Stimulated activated CD8-positive, alpha-beta memory T cell treated with anti-CD3 and anti-CD28 coated beads, Interleukin-2, amount 100 ng/mL, for 48 hours (primary cell): ENCODE results near the gene HM13.
A peak's percentile ranks its signal among the peaks of the same experiment; 100 is the strongest.
"Not testable (repeated sequence)": the region's sequence is repeated elsewhere in the genome, so short reads cannot be mapped to it uniquely, and the experiment has no call there.

ENCODE experiments used
- DNase-seq, 2 donors: peaks; one replicate each; pipeline ENCODE4 v3.0.0-alpha.2; 2020; ENCODE audit warnings: low read depth in 2 of 2

The HM13 gene

DNA sequence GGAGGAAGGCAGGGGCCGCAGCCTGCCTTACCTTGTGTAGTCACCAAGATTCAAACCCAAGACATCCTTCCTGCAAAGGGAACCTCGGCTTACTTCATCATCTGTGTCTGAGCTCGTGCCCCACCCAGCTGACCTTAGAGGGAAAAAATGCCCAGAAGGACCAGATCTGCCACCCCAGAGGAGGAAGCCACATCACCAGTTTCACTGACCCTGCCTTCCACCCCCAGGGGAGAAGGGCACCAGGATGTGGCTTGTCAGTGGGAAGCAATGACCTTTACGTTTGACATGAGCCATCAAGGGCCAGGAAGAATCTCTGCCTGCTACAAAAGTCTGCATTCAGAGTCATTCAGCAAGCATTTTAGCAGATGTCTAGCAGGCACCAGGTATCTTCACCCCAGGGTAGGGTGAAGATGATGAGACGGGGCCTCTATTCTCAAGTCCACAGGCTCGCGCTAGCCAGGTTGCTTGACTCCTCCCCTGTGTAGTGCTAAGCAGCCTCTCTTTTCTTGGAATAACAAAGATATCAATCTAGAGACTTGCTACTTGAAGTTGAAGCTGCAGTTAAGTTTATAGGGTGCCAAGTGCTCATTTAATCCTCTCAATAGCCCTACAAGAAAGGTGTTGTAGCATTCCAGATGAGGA lies 28.1 kb downstream of the HM13 start:
- DNase-seq: peak in 1 of 2 donors; percentile 25

DNA sequence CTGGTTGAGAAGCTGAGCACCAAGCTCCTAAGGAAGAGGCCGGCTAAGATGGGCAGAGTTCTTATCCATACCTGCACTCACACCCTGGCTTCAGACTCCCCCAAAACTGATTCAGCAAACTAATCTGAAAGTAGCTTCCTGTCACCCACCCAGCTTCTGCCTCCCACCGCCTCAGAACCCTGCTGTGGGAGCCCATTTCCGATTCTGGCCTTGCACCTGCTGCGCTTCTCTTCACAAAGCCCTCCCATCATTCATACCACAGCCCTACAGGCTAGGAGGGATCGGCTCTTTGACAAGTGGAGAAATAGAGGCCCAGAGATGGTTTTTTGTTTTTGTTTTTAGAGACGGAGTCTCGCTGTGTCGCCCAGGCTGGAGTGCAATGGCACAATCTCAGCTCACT lies 28.7 kb downstream of the HM13 start:
- DNase-seq: no peak

DNA sequence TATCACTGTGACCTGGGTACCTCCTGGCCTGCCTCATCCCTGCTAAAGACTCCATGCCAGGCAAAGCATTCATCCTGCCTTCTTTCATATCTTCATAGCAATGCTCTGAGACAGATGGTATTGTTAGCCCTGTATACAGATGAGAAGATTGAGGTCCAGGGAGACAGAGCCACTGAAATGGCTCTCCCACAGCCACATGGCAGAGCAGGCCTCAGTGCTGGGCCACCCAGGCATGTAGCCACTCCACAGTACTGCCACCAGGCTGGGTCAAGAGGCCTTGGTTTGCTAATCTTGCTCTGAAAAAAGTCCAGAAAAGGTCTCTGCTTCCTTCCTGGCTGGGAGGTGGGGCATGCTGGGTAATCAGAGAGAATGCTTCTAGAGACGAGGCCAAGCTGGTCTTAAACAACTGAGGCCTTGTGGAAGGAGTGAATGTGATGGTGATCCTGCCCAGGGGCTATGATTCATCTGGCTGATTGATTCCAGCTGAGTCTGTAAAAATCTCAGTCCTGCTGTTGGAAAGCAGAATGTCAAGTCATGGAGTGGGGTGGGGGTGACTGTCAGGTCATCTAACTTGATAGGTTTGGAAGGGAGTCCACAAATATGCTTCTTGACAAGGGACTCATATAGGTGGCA lies 29.8 kb downstream of the HM13 start:
- DNase-seq: no peak

DNA sequence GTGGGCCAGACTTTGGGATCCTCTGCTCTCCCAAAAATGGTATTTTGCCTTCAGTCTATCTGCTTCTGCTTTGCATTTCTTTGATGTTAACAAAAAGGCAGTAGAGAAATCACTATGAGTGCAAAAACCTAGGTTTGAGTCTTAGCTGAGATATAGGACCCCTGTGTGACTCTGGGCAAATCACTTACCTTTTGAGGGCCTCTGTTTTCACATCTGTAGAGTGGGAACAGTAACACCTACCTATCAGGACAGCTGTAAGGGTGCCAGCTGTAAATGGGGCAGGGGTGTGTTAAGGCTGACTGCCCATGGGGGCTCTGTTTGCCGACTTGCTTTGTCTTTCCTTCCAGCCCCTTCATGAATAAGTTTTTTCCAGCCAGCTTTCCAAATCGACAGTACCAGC lies 30.4 kb downstream of the HM13 start:
- no peak for DNase-seq

DNA sequence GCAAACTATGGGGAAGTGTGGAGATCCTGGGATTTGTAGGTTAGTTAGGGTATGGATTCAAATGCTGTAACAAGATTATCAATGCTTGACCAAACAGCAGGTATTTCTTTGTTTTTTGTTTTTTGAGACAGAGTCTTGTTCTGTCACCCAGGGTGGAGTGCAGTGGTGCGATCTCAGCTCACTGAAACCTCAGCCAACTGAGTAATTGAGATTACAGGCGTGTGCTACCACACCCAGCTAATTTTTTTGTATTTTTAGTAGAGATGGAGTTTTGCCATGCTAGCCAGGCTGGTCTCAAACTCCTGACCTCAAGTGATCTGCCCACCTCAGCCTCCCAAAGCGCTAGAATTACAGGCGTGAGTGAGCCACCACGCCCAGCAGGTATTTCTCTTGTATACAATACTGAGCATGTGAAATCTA lies 31.4 kb downstream of the HM13 start:
- DNase-seq: not testable (repeated sequence)

DNA sequence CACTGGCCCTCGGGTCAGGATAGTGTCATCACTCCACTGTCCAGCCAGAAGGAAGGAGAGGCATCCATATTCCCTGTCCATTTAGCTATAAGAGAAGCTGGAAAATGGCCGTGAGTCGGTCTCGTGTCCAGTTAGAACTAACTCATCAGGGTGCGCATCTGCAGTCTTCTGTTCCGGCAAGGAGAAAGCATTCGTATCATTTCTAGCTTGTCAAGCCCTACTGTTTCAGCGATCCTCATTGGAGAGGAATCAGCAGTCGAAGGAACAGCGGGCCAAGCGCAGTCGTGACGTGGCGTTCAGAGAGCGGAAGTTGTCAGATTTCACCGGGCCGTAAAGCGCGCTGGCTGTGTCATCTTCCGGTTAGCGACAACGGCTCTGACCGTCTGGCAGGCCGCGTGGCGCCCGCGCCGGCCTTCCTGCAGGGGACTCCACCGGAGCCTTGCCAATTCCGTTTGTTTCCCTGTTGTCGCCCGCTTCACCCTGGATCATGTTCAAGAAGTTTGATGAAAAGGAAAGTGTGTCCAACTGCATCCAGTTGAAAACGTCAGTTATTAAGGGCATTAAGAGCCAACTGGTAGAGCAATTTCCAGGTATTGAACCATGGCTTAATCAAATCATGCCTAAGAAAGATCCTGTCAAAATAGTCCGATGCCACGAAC lies 32.9 kb downstream of the HM13 start:
- peak; percentile 63 to 65 for DNase-seq

DNA sequence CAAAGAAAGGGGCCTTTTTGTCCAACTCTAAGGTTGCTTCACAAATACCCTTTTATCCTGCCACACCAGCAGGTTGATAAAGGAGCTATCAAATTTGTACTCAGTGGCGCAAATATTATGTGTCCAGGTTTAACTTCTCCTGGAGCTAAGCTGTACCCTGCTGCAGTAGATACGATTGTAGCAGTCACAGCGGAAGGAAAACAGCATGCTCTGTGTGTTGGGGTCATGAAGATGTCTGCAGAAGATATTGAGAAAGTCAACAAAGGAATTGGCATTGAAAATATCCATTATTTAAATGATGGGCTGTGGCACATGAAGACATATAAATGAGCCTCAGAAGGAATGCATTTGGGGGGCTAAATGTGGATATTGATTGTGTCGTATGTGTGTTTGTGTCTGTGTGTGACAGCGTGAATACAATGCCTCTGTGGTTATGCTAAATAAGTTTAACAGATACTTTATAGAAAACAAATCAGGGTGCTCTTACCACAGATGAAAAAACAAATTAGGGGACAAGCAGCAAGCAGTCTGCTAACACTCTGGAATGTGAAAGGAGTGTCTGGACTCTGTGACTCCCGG lies 33.6 kb downstream of the HM13 start:
- no peak for DNase-seq

DNA sequence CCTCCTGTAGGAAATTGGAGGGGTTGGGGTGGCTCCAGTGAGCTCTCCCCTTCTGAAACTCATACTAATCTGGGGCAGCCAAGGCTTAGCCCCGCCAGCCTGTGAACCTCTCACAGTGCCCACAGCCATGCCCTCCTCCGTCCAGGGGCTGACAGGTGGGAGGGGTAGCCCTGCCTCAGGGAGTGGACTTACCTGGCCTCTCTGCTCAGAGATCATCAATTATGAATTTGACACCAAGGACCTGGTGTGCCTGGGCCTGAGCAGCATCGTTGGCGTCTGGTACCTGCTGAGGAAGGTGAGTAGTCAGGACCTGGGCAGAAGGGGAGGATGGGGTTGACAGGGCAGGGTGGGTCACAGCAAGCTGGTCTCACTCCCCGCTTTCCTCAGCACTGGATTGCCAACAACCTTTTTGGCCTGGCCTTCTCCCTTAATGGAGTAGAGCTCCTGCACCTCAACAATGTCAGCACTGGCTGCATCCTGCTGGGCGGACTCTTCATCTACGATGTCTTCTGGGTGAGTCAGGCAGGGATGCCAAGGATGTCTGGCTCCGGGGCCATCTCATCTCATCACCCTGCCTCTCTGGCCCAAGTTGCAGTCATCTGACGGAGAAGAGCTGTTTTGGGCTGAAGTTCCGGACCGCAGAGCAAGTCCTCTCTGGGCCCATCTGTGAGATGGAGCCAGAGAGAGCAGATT lies 34.7 kb downstream of the HM13 start:
- DNase-seq: no peak

DNA sequence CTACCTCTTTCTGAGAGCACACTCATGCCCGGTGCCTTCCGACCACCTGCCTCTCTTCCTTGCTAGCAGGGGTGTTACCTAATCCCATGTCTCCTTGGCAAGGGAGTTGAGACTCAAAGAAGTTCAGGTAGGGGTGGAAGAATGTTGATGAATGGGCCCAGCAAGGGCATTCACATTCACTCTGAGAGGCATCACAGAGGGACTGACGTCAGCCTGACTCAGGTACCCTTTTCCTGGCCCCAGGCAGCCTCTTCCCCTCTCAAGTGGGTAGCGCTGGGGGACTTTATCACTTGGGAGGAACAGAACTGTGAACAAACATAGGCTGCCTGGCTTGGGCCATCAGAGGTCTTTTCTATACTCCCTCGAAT lies 35.3 kb downstream of the HM13 start:
- no peak for DNase-seq

DNA sequence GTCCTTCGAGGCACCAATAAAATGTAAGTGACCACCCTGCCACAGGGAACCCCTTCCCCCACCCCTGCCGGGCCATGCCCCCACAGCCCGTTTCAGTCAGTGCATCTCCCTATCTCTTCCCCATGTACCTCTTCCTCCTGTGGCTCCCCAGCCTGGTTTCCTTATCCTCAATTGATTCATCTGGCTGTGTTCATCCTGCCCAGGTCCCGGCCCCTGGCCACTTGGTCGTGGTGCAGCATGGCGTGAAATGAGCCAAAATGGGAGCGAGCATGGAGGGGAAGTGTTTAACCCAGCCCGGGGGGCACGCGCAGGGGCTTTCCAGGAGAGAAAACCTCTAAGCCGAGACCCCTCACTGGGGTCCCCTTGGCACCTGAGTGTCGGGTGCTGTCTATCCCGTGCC lies 35.9 kb downstream of the HM13 start:
- no peak for DNase-seq

DNA sequence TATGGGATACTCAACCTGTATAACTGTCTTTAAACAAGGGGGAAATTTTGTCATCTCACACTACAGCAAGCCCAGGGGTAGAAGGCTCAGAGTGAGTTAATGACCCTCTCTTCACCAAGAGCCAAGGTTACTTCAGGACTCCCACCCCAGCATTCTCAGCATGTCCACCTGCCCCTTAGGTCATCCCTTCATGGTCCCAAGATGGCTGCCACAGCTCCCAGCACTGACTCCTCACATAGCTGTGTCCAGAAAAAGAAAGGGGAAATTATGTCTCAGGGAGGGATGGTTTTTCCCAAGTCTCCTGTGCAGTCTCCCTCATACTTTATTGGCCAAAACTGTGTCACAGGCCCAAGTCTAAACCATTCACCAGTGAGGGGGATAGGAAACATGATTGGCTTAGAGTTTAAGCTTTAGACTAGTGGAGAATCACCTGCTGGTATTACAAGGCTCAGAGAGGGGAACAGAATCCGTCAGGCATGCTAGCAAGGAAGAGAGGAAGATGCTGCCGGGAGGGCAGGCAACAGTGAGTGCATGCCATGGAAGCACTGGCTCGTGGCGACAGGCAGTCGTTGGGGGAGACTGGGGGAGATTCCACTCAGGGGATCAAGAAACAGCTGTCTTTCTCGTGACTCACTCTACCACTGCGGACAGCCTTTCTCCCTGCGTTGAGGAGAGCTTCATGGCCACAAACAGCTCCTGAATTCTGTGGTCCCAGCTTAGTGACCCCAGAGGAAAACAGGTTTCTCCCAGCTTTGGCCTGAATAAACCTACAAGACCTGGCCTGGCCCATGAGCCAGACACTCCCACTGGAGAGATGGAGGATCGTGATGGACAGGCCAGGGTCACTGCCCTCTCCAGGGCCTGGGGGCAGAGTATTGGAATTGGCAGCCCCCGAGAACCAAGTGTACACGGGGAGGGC lies 37.2 kb downstream of the HM13 start:
- DNase-seq: no peak

DNA sequence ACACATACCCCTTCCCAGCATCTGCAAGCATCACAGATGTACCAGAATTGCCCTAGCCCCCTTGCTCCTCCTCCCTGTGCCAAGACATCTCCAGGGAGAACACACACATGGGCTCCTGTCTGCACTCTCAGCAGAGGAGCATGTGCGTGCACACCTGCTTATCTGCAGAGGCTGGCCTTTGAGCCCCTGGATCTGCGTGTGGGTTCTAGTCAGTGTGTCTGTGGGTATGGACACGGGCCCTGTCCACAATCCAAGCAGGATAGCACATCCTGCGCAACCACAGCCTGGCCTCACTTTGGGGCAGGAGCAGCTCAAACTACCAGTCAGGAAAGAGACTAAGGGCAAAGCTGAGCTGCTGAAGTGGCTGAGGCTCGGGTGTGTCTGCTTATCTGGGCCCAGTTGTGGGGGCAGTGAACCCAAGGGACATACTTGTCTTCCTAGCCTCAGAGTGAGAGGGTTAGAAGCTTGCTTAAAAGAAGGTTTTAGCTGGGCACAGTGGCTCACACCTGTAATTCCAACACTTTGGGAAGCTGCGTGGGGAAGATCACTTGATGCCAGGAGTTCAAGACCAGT lies 41.0 kb downstream of the HM13 start:
- no peak for DNase-seq

DNA sequence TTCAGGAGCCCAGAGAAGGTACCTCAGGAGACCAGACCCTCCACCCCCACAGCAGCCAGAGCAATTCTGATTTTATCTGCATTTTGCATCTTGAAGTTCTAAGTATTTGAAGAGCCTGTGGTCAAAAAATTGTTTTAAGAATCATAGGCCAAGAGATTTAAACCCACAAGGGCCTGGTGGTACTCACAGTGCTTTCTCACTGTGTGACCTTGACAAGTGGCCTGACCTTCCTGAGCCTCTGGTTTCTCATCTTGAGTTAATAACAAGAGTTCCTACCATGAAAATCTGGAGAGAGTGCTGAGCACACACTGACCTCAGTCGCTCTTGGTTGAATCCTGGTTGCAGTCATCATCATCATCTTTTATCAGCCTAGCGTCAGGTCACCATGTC lies 45.5 kb downstream of the HM13 start:
- DNase-seq: no peak

DNA sequence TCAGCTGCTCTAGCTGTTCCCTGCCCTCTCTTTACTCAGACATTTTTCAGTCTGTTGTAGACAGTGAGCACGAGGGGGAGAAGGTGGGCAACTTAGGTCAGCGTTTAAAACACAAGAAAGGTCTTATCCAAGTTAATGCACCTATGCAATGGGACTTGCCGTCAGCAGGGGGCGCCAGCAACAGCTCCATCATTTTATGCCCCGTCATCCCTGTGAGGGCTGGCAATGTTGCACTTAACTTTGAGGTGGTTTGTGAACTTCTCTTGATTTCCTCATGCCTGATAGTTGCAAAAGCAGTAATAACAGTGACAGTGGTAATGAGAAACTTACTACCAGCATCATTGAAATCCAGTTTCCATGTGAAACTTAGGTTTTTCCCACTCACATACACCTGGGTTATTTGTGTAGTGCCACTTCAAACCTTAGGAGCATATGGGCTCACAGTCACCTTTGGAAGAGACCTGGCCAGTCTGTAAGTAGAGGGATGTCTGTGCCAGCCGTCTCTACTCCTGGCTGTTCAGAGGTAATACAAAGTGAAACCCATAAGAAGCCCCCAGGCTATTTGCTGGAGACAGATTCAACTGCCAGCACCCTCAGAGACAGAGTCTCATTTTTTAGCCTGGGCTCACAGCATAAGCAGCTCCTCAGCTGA lies 46.0 kb downstream of the HM13 start:
- DNase-seq: peak; percentile 58 to 62

DNA sequence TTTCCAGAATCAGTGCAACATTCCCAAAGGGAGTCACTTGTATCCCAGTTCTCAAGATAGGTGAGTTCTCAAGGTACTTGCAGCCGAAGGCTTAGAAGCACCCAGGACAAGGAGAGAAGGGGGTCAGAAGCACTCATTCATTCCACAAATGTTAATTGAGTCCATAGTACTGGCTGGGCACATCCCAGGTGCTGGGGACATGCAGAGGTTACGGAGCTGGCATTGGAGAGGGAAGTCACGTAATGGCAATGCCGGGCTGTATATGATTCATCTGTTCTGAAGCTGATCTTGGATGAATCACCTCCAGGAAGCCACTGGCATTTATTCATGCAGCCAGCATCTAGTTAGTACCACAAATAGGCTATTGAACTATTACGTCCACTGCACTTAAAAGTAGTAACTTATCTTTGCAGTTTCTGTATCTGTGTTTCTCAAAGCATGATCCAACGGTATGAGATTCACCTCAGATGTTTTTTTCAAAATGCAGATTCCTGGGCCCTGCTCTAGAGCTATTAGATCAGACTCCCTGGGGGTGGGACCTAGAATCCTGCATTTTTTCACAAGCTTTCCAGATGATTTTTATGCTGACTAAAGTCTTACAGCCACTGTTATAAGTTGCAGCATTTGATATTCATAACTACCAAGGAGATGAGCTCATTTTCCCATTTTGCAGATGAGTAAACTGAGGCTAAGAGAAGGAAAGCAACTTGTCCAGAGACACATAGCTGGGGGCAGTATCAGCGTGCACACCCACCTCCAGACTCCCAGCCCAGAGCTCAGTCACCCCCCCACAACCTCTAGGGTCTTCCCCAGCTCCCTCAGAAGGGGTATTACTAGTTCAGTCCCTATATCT lies 46.7 kb downstream of the HM13 start:
- DNase-seq: no peak

DNA sequence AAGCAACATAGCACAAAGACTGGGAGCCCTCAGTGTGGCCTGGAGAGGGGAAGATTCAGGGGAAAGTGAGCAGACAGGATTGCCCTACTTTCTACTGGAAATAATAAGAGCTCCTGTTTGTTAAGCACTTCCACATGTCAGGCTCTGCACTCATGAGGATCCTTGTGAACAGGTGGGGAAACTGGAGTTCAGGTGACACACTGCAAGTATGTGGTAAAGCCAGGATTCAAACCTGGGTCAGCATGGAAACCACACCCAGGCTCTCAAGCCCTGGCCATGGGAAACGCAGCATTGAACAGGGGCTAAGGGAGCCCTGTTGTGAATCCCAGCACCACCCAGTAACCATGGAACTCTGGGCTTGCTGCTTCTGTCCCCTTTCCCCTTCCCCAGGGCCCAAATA lies 48.0 kb downstream of the HM13 start:
- no peak for DNase-seq

DNA sequence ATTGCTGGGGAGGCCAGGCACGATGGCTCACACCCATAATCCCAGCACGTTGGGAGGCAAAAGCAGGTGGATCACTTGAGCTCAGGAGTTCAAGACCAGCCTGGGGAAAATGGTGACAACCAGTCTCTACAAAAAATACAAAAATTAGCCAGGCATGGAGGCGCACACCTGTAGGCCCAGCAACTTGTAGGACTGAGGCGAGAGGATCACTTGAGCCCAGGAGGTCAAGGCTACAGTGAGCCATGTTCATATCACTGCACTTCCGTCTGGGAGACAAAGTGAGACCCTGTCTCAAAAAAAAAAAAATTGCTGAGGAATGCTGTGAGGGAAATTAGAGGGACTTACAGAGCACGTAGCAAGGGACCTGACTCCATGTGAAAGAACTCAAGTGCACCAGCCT lies 50.0 kb downstream of the HM13 start:
- DNase-seq: no peak

DNA sequence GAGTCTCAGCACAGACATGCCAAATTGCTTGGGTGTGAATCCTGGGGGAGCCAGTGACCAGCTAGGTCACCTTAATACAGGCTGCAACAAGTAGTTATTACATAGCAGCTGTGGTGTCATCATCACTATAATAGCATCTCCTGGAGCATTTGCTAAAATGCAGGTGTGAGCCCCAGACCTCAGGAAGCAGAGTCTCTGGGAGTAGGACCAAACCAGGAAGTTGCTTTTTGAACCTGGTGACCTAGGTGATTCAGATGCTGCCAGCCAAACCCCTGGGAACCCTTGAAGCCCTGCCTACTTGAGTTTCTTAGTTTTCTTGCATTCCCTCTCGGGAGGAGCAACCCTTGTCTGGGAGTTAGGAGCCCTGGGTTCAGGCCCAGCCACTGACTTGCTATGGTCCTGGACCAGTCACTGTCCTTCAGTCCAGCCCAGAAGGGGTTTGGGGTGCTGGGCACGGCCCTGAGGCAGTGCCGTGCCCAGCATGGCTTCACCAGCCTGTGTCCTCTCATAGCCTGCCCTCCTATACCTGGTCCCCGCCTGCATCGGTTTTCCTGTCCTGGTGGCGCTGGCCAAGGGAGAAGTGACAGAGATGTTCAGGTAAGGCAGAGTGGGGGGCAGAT lies 51.6 kb downstream of the HM13 start:
- DNase-seq: no peak

DNA sequence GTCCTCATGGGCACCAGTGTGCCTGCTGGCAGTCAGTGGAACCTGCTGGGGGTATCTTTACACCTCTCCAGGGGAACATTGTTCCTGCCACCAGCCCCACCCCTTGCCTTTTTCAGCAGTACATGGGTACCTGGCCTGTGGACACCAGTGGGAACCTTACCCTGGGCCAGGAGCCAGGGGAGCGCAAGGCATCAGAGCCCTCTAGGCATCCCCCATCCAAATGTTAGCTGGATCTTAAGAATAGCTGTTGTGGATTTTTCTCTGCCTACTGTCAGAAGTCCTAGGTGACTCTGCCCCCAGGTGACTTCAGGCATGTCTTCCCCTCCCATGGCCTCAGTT lies 52.0 kb downstream of the HM13 start:
- DNase-seq: no peak
